HUES6 (cell line): ENCODE measurements around the gene HOMEZ.
A peak's percentile ranks its signal among the peaks of the same experiment; 100 is the strongest.

Source experiments
- H3K27ac ChIP-seq: 2 replicates; pipeline ENCODE4 v1.7.0; 2013; ENCODE audit warnings: low read depth, mild to moderate bottlenecking, low read length, inconsistent platforms
- H3K27me3 ChIP-seq: 2 replicates; pipeline ENCODE4 v1.6.1; 2013; ENCODE audit warnings: low read length; ENCODE audit not compliant: control insufficient read depth, insufficient read depth
- H3K36me3 ChIP-seq: 2 replicates; pipeline ENCODE4 v1.6.1; 2013; ENCODE audit warnings: low read length; ENCODE audit not compliant: control insufficient read depth, insufficient read depth
- H3K4me1 ChIP-seq: 2 replicates; pipeline ENCODE4 v1.6.1; 2013; ENCODE audit warnings: low read length; ENCODE audit not compliant: control insufficient read depth, insufficient read depth
- H3K4me3 ChIP-seq: 2 replicates; pipeline ENCODE4 v1.5.1; 2013; ENCODE audit warnings: low read depth, low read length
- H3K9ac ChIP-seq: one replicate; pipeline ENCODE4 v1.6.1; 2013; ENCODE audit warnings: mild to moderate bottlenecking, low read length
- H3K9me3 ChIP-seq: 2 replicates; pipeline ENCODE4 v1.6.1; 2013; ENCODE audit warnings: low read depth, low read length; ENCODE audit not compliant: control insufficient read depth, insufficient read depth

Gene HOMEZ

DNA sequence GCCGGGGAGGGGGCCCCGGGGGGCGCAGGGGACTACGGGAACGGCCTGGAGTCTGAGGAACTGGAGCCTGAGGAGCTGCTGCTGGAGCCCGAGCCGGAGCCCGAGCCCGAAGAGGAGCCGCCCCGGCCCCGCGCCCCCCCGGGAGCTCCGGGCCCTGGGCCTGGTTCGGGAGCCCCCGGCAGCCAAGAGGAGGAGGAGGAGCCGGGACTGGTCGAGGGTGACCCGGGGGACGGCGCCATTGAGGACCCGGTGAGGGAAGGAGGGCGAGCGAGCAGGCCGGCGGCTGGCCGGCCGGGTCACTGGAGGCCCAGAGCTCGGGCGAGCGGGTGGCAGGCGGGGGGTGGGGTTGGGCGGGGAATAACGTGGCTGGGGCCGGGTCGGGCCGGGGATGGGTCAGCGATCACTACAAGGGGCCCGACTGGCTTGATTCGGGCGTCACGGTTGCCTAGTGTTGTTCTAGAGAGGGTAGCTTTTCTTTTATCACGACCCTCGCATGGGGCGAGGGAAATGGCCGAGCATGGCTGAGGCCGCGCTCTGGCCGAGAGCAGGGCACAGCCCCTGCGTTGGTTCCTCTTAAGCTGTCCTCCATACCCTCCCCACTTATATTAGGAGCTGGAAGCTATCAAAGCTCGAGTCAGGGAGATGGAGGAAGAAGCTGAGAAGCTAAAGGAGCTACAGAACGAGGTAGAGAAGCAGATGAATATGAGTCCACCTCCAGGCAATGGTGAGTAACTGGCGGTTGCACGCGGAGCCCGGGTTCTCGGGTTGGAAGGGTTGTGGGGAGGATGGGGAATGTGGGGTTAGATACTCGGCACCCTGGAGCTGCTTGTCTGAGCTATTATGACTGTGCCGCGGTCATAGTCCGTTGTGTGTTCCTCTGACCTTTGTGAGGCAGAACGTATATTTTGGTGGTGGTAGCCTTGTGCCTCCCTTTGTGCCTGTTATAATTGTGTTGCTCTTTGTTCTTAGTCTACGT, 35.9 kb upstream of the HOMEZ start:
- Histone ChIP-seq H3K27me3 (no peaks in the 10 kb centered on the region), H3K9ac (peak overlapping the region; percentile 99), H3K4me3 (peak overlapping the region; percentile 100), H3K4me1 (peaks cover 13% of the 10 kb centered on the region; the same call in 1 of the 2 replicates), H3K9me3 (no peaks in the 10 kb centered on the region), H3K36me3 (peaks cover 35% of the 10 kb centered on the region), H3K27ac (peak overlapping the region; percentile 94; the same call in 1 of the 2 replicates)

DNA sequence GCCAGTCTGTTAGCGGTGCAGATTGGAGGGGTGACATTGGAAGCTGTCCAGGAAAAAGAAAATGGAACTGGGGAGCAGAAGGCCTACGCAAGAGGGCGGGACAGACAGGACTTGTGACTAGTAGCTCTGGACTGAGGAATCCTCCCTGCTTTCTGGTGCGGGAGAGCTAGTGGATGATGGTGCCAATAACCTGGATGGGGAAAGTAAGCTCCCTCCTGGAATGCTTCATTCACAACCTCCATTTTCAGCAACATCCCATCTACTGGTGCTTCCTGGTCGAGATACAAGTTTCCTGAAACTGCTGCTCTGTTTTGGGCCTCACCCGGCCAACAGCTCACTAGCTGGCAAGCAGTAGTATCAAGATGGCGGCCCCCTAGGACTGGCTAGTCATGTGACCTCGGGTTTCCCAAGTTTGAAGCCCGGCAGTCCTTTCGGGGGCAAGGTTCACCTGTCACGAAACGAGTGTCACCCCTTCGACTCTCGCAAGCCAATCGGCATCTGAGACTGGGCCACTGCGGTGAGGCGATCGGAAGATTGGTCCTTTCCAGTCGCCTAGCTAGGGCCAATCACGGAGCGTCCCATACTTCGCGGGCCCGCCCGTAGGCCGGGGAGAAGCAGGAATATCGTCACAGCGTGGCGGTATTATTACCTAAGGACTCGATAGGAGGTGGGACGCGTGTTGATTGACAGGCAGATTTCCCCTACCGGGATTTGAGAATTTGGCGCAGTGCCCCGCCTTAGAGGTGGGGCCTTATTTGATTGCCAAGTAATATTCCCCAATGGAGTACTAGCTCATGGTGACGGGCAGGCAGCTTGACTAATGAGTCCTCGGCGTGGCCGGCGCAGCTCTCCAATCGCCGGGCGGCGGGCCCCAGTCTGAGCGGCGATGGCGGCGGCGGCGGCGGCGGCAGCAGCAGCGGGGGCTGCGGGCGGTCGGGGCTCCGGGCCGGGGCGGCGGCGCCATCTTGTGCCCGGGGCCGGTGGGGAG, 34.9 kb upstream of the HOMEZ start, which contains the start of gene PABPN1:
Gene PABPN1, plus strand, starts transcription at position 874 of the 988 bp plus-strand sequence. Its CDS starts 13 bp downstream, at position 887.
- Histone ChIP-seq H3K27me3 (no peaks in the 10 kb centered on the region), H3K4me1 (peaks cover 13% of the 10 kb centered on the region; the same call in 1 of the 2 replicates), H3K9ac (peak within 1 kb of the TSS; percentile 99), H3K36me3 (peaks cover 35% of the 10 kb centered on the region), H3K9me3 (no peaks in the 10 kb centered on the region), H3K4me3 (peak within 1 kb of the TSS; percentile 100), H3K27ac (peak within 1 kb of the TSS; percentile 94; the same call in 1 of the 2 replicates)

DNA sequence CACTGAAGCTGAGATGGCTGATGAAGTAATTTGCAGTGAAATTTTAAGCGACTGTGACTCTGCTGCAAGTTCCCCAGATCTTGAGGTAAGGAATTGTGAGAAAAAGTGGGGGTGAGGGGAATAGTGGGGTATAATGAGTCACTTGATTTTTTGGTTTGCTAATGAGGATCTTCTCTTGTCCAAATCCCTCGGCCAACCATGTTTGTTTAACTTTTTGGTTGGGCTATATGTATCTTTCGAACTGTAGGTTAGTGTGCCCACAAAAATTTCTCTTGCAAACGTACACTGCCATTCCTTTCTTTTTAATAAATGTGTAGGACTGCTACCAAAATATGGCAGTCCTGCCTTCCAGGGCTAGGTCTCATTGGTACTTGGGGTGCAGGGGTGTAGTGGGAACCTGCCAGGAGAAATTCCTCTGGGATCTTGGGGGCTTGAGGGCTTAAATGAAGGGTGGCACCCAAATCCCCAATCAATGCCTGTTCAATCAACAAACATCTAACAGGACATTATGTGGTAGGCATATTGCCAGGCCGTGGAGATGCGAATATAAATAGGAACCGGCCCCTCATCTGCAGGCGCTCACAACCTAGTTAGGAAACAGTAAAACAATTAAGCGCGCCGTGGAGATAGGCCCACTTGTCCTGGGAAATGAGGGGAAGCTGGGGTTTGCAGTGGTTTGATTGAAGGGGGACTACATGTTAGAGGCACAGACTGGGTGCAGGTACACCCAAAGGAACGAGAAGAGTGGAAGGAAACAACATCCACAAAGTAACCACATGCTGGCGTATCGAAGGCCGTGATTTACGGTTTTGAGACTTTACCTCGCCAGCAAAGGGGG, 34.0 kb upstream of the HOMEZ start:
- Histone ChIP-seq H3K4me3 (peak overlapping the region; percentile 66), H3K36me3 (peaks cover 31% of the 10 kb centered on the region), H3K9me3 (no peaks in the 10 kb centered on the region), H3K4me1 (peaks cover 13% of the 10 kb centered on the region; the same call in 1 of the 2 replicates), H3K27me3 (no peaks in the 10 kb centered on the region), H3K9ac (peak overlapping the region; percentile 66), H3K27ac (peak overlapping the region; percentile 56; the same call in 1 of the 2 replicates)

- no peaks in the 10 kb centered on the region; the same call in 1 of the 2 replicates for H3K36me3 ChIP-seq
- peaks cover 9% of the 10 kb centered on the region; the same call in 1 of the 2 replicates for H3K4me1 ChIP-seq
- H3K27me3 ChIP-seq: no peaks in the 10 kb centered on the region
- no peak overlapping the region for H3K27ac ChIP-seq
- no peak overlapping the region for H3K4me3 ChIP-seq
- no peak overlapping the region for H3K9ac ChIP-seq
- no peaks in the 10 kb centered on the region for H3K9me3 ChIP-seq
Observed at GRCh38 chr14:23316300-23316699, 30.4 kb upstream of the HOMEZ start.

- Histone ChIP-seq H3K4me1 (peaks cover 11% of the 10 kb centered on the region; the same call in 1 of the 2 replicates), H3K36me3 (peaks cover 33% of the 10 kb centered on the region), H3K4me3 (no peak overlapping the region), H3K9ac (no peak overlapping the region), H3K9me3 (no peaks in the 10 kb centered on the region), H3K27me3 (no peaks in the 10 kb centered on the region), H3K27ac (no peak overlapping the region)
Observed at GRCh38 chr14:23310546-23310945, 24.6 kb upstream of the HOMEZ start.

- Histone ChIP-seq H3K27ac (no peak overlapping the region), H3K9me3 (no peaks in the 10 kb centered on the region), H3K4me3 (no peak overlapping the region), H3K9ac (no peak overlapping the region), H3K27me3 (peaks cover 5% of the 10 kb centered on the region), H3K4me1 (peaks cover 11% of the 10 kb centered on the region; the same call in 1 of the 2 replicates), H3K36me3 (peaks cover 33% of the 10 kb centered on the region)
Observed at GRCh38 chr14:23308721-23309445, 23.0 kb upstream of the HOMEZ start.

DNA sequence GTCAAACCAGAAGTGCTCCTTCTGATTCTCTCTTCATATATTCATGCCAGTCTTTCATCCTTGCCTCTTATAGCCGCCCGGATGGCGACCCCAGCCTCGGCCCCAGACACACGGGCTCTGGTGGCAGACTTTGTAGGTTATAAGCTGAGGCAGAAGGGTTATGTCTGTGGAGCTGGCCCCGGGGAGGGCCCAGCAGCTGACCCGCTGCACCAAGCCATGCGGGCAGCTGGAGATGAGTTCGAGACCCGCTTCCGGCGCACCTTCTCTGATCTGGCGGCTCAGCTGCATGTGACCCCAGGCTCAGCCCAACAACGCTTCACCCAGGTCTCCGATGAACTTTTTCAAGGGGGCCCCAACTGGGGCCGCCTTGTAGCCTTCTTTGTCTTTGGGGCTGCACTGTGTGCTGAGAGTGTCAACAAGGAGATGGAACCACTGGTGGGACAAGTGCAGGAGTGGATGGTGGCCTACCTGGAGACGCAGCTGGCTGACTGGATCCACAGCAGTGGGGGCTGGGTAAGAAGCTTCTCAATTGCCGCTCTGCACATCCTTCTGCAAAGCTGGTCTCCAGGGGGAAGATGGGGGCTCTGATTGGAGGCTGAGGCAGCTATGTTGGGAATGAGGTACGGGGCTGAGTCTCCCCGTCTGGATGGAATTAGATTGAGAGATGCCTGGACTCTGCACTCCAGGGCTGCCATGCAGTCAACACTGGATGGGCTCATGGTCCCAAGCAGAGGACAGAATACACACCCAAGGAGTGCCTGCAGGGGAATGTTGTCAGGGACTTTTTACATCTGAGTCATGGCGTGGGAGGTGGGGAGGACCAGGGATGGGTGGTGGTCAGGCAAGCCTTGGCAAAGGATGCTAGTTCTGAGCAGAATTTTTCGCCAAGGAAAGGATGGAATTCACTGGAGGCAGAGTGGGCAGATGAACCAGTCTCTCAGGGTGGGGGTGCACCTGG, 22.0 kb upstream of the HOMEZ start:
- H3K4me1 ChIP-seq: peaks cover 11% of the 10 kb centered on the region; the same call in 1 of the 2 replicates
- peaks cover 33% of the 10 kb centered on the region for H3K36me3 ChIP-seq
- peak overlapping the region; percentile 44 for H3K9ac ChIP-seq
- H3K27me3 ChIP-seq: peaks cover 14% of the 10 kb centered on the region
- H3K4me3 ChIP-seq: peak overlapping the region; percentile 90
- H3K27ac ChIP-seq: no peak overlapping the region
- H3K9me3 ChIP-seq: no peaks in the 10 kb centered on the region

DNA sequence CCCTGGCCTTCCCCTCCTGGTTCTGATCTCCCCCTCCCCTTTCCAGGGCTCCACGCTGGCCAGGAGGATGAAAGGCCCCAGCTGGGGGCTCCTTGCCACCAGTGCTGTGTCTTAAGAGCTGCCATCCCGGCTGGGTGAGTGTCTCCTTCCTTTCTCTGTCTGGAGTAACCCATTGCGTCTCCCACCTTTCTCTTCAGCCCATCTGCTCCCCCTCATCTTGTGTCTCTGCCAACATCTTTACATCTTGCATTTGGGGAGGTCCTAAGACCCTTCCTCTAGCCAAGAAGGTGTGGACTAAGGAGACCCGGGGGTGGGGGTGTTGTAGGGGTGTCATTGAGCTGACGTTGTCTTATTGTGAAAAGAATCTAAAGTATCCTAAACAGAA, 21.2 kb upstream of the HOMEZ start:
- peak overlapping the region; percentile 68; the same call in 1 of the 2 replicates for H3K27ac ChIP-seq
- H3K9ac ChIP-seq: peak overlapping the region; percentile 88

More for the DNA sequence above, 21.2 kb upstream of the HOMEZ start:
- Histone ChIP-seq H3K36me3 (peaks cover 33% of the 10 kb centered on the region), H3K9me3 (no peaks in the 10 kb centered on the region), H3K27me3 (peaks cover 16% of the 10 kb centered on the region), H3K4me1 (peaks cover 15% of the 10 kb centered on the region; the same call in 1 of the 2 replicates), H3K4me3 (peak overlapping the region; percentile 90)
